K562 (cell line): ENCODE results near the gene ETHE1. TPM values are rescaled to one million over a fixed set of nuclear protein-coding genes. Genes with fewer than 3 reads are reported as not detected.

ENCODE experiments used
- CXXC5 ChIP-seq: fragments of 250-450 bp; sonication (Bioruptor Pico); IDR thresholded peaks from 2 replicates; pipeline ENCODE4 v1.8.0; 2022; ENCODE audit warnings: inconsistent platforms, mild to moderate bottlenecking, moderate library complexity
- PHF8 ChIP-seq: fragments of 200-600 bp; sonication (generic); IDR thresholded peaks from 2 replicates; pipeline ENCODE4 v1.6.1; 2012; ENCODE audit warnings: mixed run types, mild to moderate bottlenecking, inconsistent platforms, low read length, moderate library complexity, borderline replicate concordance
- POLR2A ChIP-seq: fragments of 450-650 bp; conservative IDR thresholded peaks from 2 replicates; pipeline ENCODE4 v1.6.1; 2016
- RCOR1 ChIP-seq, 2 experiments: IDR thresholded peaks; 2 replicates each; pipeline ENCODE4 v1.6.1; 2012; ENCODE audit warnings: low read depth in 2 of 2, low read length in 2 of 2, borderline replicate concordance in 1 of 2, improper control_type of control experiment in 1 of 2
- SAFB2 ChIP-seq: fragments of 200-400 bp; formaldehyde crosslinking; IDR thresholded peaks from 2 replicates; pipeline ENCODE4 v1.6.1; 2018; ENCODE audit warnings: borderline replicate concordance, low read length, low read depth, moderate library complexity; ENCODE audit not compliant: severe bottlenecking
- TAF15 ChIP-seq: fragments of 200-400 bp; formaldehyde crosslinking; IDR thresholded peaks from 2 replicates; pipeline ENCODE4 v1.6.1; 2017; ENCODE audit warnings: mild to moderate bottlenecking, low read depth, low read length, moderate library complexity
- ZNF24 ChIP-seq: fragments of 450-650 bp; IDR thresholded peaks from 2 replicates; pipeline ENCODE4 v1.6.1; 2016
- ZNF316 ChIP-seq: fragments of 450-650 bp; IDR thresholded peaks from 2 replicates; pipeline ENCODE4 v1.6.1; 2016
- polyA plus RNA-seq, 8 experiments: library from polyadenylated mRNA; depleted of rRNA in 4 of 8; stranded (reverse) in 5 of 8; unstranded in 3 of 8; fragments of >200 nt; fragmentation: Nextera tagmentation in 2 of 8; fragmentation: Illumina TruSeq in 1 of 8; extraction: Ambion mirVana in 2 of 8; extraction: Trizol in 1 of 8; gene quantifications; 2 replicates each; pipeline versions ENCODE4 v1.2.1 to v1.2.3, GENCODE V29; 2011 to 2014; ENCODE audit warnings: inconsistent platforms in 1 of 8, missing spikeins in 1 of 8
- total RNA-seq, 7 experiments: library from RNA; depleted of rRNA in 6 of 7; stranded (reverse); fragments of >200 nt in 6 of 7; fragmentation: Illumina TruSeq in 2 of 7; extraction: Trizol in 2 of 7; gene quantifications; 2 replicates each; pipeline versions ENCODE4 v1.2.1 to v1.2.3, GENCODE V29; 2011 to 2021; ENCODE audit warnings: low replicate concordance in 1 of 7
- TF ChIP-seq, protein P1 (sequence below), 2 experiments: fragments of 450-650 bp in 1 of 2; sonication (generic) in 1 of 2; formaldehyde crosslinking in 1 of 2; IDR thresholded peaks; 2 replicates each; pipeline versions ENCODE4 v1.7.1 to v1.9.0; 2016 to 2022; ENCODE audit warnings: inconsistent platforms in 1 of 2, mild to moderate bottlenecking in 1 of 2, missing genetic modification reagents in 1 of 2
- TF ChIP-seq, protein P2 (sequence below), 2 experiments: IDR thresholded peaks; 2 replicates each; pipeline ENCODE4 v1.6.1; 2011; ENCODE audit warnings: borderline replicate concordance in 1 of 2, control low read depth in 1 of 2, low read depth in 1 of 2, low read length in 1 of 2, mild to moderate bottlenecking in 1 of 2, mixed read lengths in 1 of 2, moderate library complexity in 1 of 2; ENCODE audit not compliant: insufficient read depth in 1 of 2, insufficient read length in 1 of 2, poor library complexity in 1 of 2, severe bottlenecking in 1 of 2; ENCODE audit errors: extremely low read depth in 1 of 2
- TF ChIP-seq, protein P3 (sequence below): fragments of 450-650 bp; formaldehyde crosslinking; IDR thresholded peaks from 2 replicates; pipeline ENCODE4 v1.4.0; 2022; ENCODE audit warnings: missing genetic modification characterization
- TF ChIP-seq, protein P4 (sequence below): sonication (generic); formaldehyde crosslinking; IDR thresholded peaks from 2 replicates; pipeline ENCODE4 v1.9.0; 2022; ENCODE audit warnings: mild to moderate bottlenecking, missing genetic modification reagents
- TF ChIP-seq, protein P5 (sequence below), 2 experiments: fragments of 250-450 bp in 1 of 2; fragments of 450-650 bp in 1 of 2; sonication (Bioruptor Pico) in 1 of 2; IDR thresholded peaks; 2 replicates each; pipeline versions ENCODE4 v1.6.1 to v1.8.0; 2016 to 2021; ENCODE audit warnings: mild to moderate bottlenecking in 2 of 2, moderate library complexity in 2 of 2, missing compliant biosample characterization in 1 of 2, missing genetic modification characterization in 1 of 2

ETHE1 gene
- total and polyA plus RNA-seq, 9 of the 15 experiments (the other 6 are each of a cell fraction or from before 2014, with no cell fraction given) = 2.9 to 21.0 (median 10.2) TPM

DNA sequence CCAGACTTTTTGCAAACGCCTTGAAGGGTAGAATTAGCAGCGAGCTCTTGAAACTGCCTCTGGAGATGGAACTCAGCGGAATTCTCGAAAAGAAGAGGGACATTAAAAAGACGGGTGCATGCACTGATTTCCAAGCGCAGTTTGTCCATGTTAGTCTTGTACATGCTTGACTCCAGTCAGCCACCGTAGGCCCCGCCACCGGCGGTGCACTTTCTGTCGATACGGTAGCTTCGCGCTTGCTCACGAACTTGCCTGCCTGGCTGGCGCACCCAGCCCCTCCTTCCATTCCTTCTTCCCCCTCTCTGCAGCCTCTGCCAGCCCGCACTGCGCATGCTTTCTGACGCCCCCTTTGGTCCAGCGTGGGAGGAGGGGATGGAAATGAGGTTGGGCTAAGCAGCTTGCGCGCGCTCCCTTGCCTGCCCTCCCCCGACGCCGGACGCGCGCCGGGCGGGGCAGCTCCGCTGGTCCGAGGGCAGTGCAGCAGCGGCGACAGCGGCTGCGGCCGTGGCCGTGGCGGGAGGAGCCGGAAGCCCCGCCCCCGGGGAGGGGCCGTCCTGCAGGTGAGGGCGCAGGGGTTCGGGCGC, 6.1 kb upstream of the ETHE1 start, which contains the start of gene ZNF575 (continued):
- TF ChIP-seq, protein P1, sequence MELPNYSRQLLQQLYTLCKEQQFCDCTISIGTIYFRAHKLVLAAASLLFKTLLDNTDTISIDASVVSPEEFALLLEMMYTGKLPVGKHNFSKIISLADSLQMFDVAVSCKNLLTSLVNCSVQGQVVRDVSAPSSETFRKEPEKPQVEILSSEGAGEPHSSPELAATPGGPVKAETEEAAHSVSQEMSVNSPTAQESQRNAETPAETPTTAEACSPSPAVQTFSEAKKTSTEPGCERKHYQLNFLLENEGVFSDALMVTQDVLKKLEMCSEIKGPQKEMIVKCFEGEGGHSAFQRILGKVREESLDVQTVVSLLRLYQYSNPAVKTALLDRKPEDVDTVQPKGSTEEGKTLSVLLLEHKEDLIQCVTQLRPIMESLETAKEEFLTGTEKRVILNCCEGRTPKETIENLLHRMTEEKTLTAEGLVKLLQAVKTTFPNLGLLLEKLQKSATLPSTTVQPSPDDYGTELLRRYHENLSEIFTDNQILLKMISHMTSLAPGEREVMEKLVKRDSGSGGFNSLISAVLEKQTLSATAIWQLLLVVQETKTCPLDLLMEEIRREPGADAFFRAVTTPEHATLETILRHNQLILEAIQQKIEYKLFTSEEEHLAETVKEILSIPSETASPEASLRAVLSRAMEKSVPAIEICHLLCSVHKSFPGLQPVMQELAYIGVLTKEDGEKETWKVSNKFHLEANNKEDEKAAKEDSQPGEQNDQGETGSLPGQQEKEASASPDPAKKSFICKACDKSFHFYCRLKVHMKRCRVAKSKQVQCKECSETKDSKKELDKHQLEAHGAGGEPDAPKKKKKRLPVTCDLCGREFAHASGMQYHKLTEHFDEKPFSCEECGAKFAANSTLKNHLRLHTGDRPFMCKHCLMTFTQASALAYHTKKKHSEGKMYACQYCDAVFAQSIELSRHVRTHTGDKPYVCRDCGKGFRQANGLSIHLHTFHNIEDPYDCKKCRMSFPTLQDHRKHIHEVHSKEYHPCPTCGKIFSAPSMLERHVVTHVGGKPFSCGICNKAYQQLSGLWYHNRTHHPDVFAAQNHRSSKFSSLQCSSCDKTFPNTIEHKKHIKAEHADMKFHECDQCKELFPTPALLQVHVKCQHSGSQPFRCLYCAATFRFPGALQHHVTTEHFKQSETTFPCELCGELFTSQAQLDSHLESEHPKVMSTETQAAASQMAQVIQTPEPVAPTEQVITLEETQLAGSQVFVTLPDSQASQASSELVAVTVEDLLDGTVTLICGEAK (IDR thresholded peaks at IDR 0.05) = no peak
- TF ChIP-seq, protein P1 (CRISPR knock-in tag; IDR thresholded peaks at IDR 0.05) = no peak
- TF ChIP-seq ZNF316 (peak; percentile 78), SAFB2 (no peak), POLR2A (0 out of 2 replicates have a peak, but pooled peaks have one; percentile 35), RCOR1 (IDR thresholded peaks at IDR 0.05; ENCODE audit: borderline replicate concordance in 1 of 2, low read depth in 2 of 2, low read length in 2 of 2) (peak in 1 of 2 experiments; percentile 56; a peak in 2 of 4 replicates), ZNF24 (0 out of 2 replicates have a peak, but pooled peaks have one; percentile 40), PHF8 (peak; percentile 66; the same call in 1 of the 2 replicates), TAF15 (no peak), CXXC5 (CRISPR knock-in tag) (peak; percentile 83)
- TF ChIP-seq, protein P2, sequence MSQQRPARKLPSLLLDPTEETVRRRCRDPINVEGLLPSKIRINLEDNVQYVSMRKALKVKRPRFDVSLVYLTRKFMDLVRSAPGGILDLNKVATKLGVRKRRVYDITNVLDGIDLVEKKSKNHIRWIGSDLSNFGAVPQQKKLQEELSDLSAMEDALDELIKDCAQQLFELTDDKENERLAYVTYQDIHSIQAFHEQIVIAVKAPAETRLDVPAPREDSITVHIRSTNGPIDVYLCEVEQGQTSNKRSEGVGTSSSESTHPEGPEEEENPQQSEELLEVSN (IDR thresholded peaks at IDR 0.05; ENCODE audit: borderline replicate concordance in 1 of 2, extremely low read depth in 1 of 2, insufficient read depth in 1 of 2, insufficient read length in 1 of 2, low read depth in 1 of 2, low read length in 1 of 2, poor library complexity in 1 of 2, severe bottlenecking in 1 of 2) = peak; percentile 21 to 62
- TF ChIP-seq, protein P3, sequence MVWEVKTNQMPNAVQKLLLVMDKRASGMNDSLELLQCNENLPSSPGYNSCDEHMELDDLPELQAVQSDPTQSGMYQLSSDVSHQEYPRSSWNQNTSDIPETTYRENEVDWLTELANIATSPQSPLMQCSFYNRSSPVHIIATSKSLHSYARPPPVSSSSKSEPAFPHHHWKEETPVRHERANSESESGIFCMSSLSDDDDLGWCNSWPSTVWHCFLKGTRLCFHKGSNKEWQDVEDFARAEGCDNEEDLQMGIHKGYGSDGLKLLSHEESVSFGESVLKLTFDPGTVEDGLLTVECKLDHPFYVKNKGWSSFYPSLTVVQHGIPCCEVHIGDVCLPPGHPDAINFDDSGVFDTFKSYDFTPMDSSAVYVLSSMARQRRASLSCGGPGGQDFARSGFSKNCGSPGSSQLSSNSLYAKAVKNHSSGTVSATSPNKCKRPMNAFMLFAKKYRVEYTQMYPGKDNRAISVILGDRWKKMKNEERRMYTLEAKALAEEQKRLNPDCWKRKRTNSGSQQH (CRISPR knock-in tag) = peak; percentile 63; the same call in 1 of the 2 replicates
- TF ChIP-seq, protein P4, sequence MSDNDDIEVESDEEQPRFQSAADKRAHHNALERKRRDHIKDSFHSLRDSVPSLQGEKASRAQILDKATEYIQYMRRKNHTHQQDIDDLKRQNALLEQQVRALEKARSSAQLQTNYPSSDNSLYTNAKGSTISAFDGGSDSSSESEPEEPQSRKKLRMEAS (CRISPR knock-in tag) = peak; percentile 18; the same call in 1 of the 2 replicates
- TF ChIP-seq, protein P5, sequence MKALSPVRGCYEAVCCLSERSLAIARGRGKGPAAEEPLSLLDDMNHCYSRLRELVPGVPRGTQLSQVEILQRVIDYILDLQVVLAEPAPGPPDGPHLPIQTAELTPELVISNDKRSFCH (CRISPR knock-in tag; IDR thresholded peaks at IDR 0.05) = no peak
- TF ChIP-seq, protein P5 (tag; IDR thresholded peaks at IDR 0.05) = peak; percentile 51
